MM.1S (cell line): ENCODE results near the gene CLEC16A.

ENCODE experiments used
- DNase-seq: peaks from one replicate; pipeline ENCODE4 v3.0.0-alpha.2; 2015
- H2AFZ ChIP-seq: fragments of 300-600 bp; sonication (generic); 2 replicates; pipeline ENCODE4 v1.6.0; 2016; ENCODE audit warnings: antibody characterized with exemption, low read length
- H3F3A ChIP-seq: fragments of 300-600 bp; sonication (generic); 2 replicates; pipeline ENCODE4 v1.6.1; 2016; ENCODE audit warnings: mild to moderate bottlenecking, antibody characterized with exemption, low read length, moderate library complexity, mixed read lengths; ENCODE audit not compliant: insufficient read depth
- H3K27ac ChIP-seq: fragments of 300-600 bp; sonication (generic); 2 replicates; pipeline ENCODE4 v1.5.1; 2016; ENCODE audit warnings: mild to moderate bottlenecking, low read length
- H3K27me3 ChIP-seq: fragments of 300-600 bp; sonication (generic); replicated peaks from 2 replicates; pipeline ENCODE4 v1.6.0; 2016; ENCODE audit warnings: low read length; ENCODE audit not compliant: insufficient read depth
- H3K36me3 ChIP-seq: fragments of 300-600 bp; sonication (generic); replicated peaks from 2 replicates; pipeline ENCODE4 v1.6.1; 2016; ENCODE audit warnings: mild to moderate bottlenecking, low read length, mixed read lengths; ENCODE audit not compliant: insufficient read depth
- H3K4me1 ChIP-seq: fragments of 300-600 bp; sonication (generic); 2 replicates; pipeline ENCODE4 v1.6.1; 2016; ENCODE audit warnings: low read length, mixed read lengths
- H3K4me2 ChIP-seq: fragments of 300-600 bp; sonication (generic); 2 replicates; pipeline ENCODE4 v1.6.0; 2016; ENCODE audit warnings: low read depth, low read length
- H3K4me3 ChIP-seq: fragments of 300-600 bp; sonication (generic); 2 replicates; pipeline ENCODE4 v1.5.1; 2016; ENCODE audit warnings: low read length, mixed read lengths
- H3K79me2 ChIP-seq: fragments of 300-600 bp; sonication (generic); 2 replicates; pipeline ENCODE4 v1.6.1; 2016; ENCODE audit warnings: mixed run types, low read length, mixed read lengths
- H3K9ac ChIP-seq: fragments of 300-600 bp; sonication (generic); 2 replicates; pipeline ENCODE4 v1.6.1; 2016; ENCODE audit warnings: low read length, mixed read lengths
- H3K9me2 ChIP-seq: fragments of 300-600 bp; sonication (generic); replicated peaks from 2 replicates; pipeline ENCODE4 v1.6.1; 2016; ENCODE audit warnings: mild to moderate bottlenecking, low read length, mixed read lengths; ENCODE audit not compliant: insufficient read depth
- H3K9me3 ChIP-seq: fragments of 300-600 bp; sonication (generic); replicated peaks from 2 replicates; pipeline ENCODE4 v1.6.1; 2016; ENCODE audit warnings: mild to moderate bottlenecking, low read length, mixed read lengths; ENCODE audit not compliant: insufficient read depth
- H4K20me1 ChIP-seq: fragments of 300-600 bp; sonication (generic); 2 replicates; pipeline ENCODE4 v1.6.1; 2016; ENCODE audit warnings: mild to moderate bottlenecking, low read length, moderate library complexity, mixed read lengths; ENCODE audit not compliant: insufficient read depth
- EZH2 ChIP-seq: fragments of 300-600 bp; sonication (generic); optimal IDR thresholded peaks from 2 replicates; pipeline ENCODE3; 2017; ENCODE audit warnings: low read depth, mild to moderate bottlenecking, antibody characterized with exemption, low read length, mixed read lengths
- EZH2phosphoT487 ChIP-seq: fragments of 300-600 bp; sonication (generic); IDR thresholded peaks from 2 replicates; pipeline ENCODE4 v1.6.1; 2018; ENCODE audit warnings: antibody characterized with exemption, low read length
- TF ChIP-seq, protein P1 (sequence below): fragments of 300-600 bp; sonication (generic); IDR thresholded peaks from 2 replicates; pipeline ENCODE4 v1.5.1; 2016; ENCODE audit warnings: antibody characterized with exemption, low read length, mixed read lengths

Gene CLEC16A

DNA sequence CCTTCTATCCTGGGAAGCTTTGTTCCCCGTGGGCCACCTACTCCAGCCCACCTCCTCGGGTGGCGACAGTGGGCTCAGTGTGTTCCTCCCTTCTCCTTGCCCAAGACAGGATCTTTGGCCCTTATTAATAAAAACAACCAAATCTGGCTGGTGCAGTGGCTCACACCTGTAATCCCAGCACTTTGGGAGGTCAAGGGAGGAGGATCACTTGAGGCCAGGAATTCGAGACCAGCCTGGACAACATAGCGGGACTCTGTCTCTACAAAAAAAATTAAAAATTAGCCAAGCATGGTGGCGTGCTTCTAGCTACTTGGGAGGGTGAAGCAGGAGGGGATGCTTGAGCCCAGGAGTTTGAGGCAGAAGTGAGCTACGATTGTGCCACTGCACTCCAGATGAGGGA, 269.4 kb downstream of the CLEC16A start:
- Histone ChIP-seq H2AFZ (no peak overlapping the region), H3K27ac (no peak overlapping the region), H3F3A (no peaks in the 10 kb centered on the region), H3K4me2 (no peak overlapping the region), H3K4me3 (no peak overlapping the region), H3K79me2 (no peaks in the 10 kb centered on the region), H3K9me3 (no peaks in the 10 kb centered on the region), H3K9me2 (no peaks in the 10 kb centered on the region), H4K20me1 (no peaks in the 10 kb centered on the region), H3K4me1 (no peaks in the 10 kb centered on the region), H3K27me3 (peaks cover 27% of the 10 kb centered on the region), H3K36me3 (no peaks in the 10 kb centered on the region), H3K9ac (no peak overlapping the region)
- DNase-seq, result no peak
- TF ChIP-seq EZH2 (no peak), EZH2phosphoT487 (no peak)
- TF ChIP-seq, protein P1, sequence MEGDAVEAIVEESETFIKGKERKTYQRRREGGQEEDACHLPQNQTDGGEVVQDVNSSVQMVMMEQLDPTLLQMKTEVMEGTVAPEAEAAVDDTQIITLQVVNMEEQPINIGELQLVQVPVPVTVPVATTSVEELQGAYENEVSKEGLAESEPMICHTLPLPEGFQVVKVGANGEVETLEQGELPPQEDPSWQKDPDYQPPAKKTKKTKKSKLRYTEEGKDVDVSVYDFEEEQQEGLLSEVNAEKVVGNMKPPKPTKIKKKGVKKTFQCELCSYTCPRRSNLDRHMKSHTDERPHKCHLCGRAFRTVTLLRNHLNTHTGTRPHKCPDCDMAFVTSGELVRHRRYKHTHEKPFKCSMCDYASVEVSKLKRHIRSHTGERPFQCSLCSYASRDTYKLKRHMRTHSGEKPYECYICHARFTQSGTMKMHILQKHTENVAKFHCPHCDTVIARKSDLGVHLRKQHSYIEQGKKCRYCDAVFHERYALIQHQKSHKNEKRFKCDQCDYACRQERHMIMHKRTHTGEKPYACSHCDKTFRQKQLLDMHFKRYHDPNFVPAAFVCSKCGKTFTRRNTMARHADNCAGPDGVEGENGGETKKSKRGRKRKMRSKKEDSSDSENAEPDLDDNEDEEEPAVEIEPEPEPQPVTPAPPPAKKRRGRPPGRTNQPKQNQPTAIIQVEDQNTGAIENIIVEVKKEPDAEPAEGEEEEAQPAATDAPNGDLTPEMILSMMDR, result no peak

DNA sequence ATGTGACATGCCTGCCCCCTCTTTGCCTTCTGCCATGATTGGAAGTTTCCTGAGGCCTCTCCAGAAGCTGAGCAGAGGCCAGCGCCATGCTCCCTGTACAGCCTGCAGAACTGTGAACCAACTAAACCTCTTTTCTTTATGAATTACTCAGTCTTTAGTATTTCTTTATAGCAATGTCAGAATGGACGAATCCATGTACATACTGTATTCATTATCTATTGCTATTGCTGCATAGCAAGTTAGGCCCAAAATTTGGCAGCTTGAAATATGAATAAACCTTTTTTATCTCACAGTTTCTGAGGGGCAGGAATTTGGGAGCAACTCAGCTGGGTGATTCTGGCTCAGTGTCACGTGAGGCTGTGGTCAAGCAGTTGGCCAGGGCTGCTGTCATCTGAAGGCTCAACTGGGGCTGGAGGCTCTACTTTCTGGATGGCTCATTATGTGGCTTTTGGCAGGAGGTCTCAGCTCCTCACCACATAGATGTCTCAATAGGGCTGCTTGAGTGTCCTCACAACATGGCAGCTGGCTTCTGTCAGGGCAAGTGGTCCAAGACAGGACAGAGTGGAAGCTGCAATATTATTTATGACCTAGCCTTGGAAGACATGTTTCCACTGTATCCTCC, 271.7 kb downstream of the CLEC16A start:
- Histone ChIP-seq H3K36me3 (no peaks in the 10 kb centered on the region), H3K9ac (no peak overlapping the region), H3K4me2 (no peak overlapping the region), H3K9me3 (no peaks in the 10 kb centered on the region), H3K27me3 (peaks cover 19% of the 10 kb centered on the region), H3K9me2 (no peaks in the 10 kb centered on the region), H3K27ac (no peak overlapping the region), H3K4me1 (0 out of 2 replicates have a peak, but pooled peaks cover 3% of the 10 kb centered on the region), H3K79me2 (no peaks in the 10 kb centered on the region), H4K20me1 (no peaks in the 10 kb centered on the region), H3K4me3 (no peak overlapping the region), H3F3A (no peaks in the 10 kb centered on the region), H2AFZ (no peak overlapping the region)
- no peak for DNase-seq
- TF ChIP-seq EZH2, result no peak

DNA sequence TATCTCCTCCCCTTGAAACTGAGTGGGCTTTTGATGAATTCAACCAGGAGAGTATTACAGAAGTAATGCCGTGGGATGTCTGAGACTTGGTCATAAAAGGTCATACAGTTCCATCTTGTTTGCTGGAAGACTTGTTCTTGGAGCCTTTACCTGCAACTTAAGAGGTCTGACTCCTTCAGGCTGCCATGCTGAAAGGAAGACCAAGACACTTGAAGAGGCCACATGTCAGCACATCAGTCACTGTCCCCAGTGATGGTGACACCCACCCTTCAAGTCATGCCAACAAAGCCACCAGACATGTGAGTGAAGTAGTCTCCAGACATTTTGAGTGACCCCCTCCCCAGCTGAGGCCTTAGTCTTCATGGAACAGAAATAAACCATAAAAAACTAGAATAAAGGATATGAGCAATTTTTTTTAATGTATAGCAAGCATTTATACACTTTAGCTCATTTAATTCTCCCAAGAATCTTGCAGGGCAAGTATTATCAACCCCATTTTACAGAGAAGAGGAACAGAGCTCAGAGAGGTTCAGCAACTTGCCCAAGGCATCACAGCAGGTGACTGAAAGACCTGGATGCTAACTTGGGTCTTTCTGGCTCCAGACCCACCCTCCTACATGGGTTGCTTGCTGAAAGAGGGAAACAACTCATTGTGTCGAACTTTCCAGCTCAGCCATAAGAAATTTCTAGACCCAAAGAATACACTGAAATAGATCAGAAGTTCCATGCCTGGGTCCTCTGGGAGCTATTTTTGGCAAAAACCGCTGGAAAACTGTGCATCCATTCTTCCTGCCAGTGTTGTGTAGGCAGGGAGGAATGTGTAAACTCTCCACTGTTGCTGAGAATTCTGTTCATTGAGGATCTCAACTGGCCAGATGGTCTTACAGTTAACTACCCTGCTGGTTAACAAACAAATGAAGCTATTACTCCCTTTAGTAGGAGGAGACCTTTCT, 273.6 kb downstream of the CLEC16A start:
- Histone ChIP-seq H3K9me2 (no peaks in the 10 kb centered on the region), H3F3A (no peaks in the 10 kb centered on the region), H2AFZ (no peak overlapping the region), H3K4me1 (0 out of 2 replicates have a peak, but pooled peaks cover 3% of the 10 kb centered on the region), H3K79me2 (no peaks in the 10 kb centered on the region), H3K4me3 (no peak overlapping the region), H3K27ac (no peak overlapping the region), H3K4me2 (no peak overlapping the region), H4K20me1 (no peaks in the 10 kb centered on the region), H3K27me3 (0 out of 2 replicates have a peak, but pooled peaks cover 6% of the 10 kb centered on the region), H3K36me3 (no peaks in the 10 kb centered on the region), H3K9ac (no peak overlapping the region), H3K9me3 (no peaks in the 10 kb centered on the region)
- no peak for TF ChIP-seq EZH2
- TF ChIP-seq, protein P1, result no peak
- TF ChIP-seq EZH2phosphoT487, result no peak
- DNase-seq, result no peak
